HG02840 (cell line): Measurements from ENCODE around the gene AP4B1.
A peak's percentile ranks its signal among the peaks of the same experiment; 100 is the strongest.

Experiments used
- ATAC-seq: cut with Tn5 transposase; IDR thresholded peaks from one replicate; pipeline ENCODE4 v1.9.1; 2021; ENCODE audit warnings: mild to moderate bottlenecking, moderate library complexity, moderate number of reproducible peaks; ENCODE audit not compliant: unreplicated experiment, low FRiP score

Gene AP4B1

GRCh38 chr1:113931451-113931851 is 26.9 kb upstream of the AP4B1 start:
- no peak for ATAC-seq

DNA sequence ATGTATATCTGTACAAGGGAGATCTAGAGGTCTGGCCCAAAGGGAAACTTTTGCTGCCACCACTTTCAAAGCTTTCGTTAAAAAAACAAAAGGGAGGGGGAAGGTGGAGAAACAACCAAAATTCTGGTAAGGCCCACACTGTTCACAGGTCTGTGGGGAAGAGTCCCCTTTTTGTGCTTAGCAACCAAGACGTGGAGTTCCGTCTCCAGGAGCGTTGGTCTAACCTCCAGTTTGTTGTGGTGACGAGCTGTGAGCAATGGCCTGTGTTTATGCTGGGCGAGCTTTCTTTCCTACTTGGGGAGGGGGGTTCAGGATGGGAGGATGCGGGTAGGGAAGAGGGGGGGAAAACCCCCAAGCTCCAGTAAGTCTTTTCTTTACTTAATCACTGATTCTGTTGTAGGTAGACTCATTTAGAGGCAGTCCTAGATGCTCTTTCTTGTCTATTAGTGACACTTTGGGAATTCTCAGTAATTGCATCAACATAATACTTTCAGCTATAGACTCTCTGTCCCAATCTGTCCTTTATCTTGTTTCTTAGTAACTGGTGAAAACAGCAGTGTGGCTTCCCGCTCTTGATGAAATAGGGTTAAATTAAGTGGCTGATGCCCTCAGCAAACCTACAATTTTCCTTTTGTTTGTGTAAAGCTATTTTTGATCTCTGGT is 26.0 kb upstream of the AP4B1 start:
- peak; percentile 22 for ATAC-seq

GRCh38 chr1:113929750-113930498 is 25.3 kb upstream of the AP4B1 start:
- ATAC-seq, result peak; percentile 34

DNA sequence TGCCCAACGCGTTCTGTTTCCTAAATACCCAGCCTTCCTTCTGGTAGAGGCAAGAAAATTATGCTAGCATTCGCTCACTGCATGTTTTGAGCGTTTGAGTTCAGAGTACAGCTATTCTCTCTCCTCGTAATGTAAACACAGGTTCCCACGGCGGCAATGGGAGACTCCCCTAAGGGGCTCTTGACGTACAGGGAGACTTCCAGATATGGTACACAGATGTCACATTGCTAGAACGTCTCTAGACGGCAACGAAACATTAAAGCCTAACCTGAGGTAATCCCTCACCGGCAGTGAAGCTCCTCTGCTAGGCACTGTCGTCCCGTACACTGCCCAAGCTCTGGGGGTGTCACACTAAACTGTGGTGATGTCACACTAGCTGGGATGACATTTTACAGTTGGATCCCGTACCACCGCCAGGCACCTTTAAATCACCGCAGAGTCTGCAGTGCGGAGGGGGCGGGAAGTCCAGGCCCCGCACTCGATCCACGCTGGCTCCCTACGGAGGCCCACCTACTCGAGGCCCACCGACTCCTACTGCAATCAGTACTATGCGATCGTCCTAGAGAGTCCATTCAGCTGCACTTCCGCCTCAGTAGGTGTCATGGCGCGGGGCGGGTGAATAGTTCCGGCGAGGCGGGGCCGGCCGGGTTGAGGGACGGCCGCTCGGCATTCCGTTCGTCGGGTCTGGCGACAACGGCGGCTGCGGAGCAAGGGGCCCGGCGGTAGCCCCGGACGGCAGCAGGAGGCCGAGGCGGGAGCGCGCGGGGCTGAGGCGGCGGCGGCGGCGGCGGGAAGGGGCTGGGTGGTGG is 24.5 kb upstream of the AP4B1 start, which contains the start of gene HIPK1:
HIPK1 (plus strand) TSS at position 384 of the 809 bp plus-strand sequence.
- ATAC-seq, result peak; percentile 72

DNA sequence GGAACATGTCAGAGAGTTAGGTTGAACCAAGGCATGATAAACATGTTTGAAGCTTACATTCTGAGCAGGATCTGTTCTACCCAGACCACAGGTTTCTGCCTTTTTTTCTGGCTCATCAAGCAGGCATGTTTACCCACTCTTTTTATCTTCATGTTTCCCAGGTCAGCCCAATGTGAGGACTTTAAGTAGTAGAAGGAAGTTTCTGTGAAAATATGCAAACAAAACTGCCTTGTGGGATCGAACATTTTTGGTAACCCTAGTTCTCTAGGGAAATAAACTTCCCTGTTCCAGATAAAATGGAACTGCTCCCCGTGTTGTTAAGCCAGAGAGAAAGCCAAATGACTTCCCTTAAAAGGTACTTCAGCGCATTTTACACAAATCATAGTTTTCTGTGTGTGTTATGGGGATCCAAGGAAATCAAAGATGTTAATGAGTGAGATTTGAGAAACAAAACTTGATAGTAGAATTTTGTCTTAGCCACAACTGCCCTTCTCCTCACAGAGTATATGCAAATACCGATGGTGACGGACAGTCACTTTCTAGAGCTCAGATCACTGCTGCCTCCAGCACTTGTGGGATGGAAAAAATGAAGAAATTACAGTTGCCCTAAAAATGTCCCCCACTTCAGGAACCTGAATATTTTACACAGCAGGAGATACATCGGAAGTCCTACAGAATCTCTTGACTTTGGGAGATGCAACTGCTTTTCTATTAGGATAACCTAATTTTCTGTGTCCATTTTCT is 23.8 kb upstream of the AP4B1 start:
- no peak for ATAC-seq

DNA sequence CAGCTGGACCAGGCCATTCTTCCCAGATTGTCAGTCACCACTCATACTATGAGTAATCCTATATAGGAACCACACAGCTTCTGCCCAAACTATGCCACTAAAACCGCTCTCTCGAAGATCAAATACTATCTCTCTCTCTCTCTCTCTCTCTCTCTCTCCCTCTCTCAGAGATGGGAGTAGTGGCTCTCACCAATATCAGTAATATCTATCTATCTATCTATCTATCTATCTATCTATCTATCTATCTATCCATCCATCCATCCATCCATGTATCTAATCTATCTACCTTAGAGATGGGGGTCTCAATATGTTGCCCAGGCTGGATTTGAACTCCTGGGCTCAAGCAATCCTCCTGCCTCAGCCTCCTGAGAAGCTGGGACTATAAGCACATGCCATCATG is 19.9 kb upstream of the AP4B1 start:
- ATAC-seq, result no peak

DNA sequence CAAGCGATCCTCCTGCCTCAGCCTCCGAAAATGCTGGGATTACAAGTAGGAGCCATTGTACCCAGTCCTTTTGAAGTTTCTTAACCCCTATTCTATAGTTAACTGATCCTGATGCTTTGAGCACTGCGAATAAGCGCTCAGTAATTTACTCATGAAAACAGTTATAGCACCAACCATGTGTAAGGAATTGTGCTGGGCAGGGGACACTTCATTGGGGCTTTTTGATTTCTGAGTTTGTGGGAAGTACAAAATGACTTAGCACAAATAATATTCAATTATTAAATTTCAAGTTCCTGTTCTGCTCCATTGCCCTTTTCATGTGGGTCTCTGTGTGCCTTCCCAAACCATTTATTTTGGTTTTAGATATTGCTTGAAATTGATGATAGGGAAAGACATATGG is 18.4 kb upstream of the AP4B1 start:
- no peak for ATAC-seq

GRCh38 chr1:113918243-113918642 is 13.6 kb upstream of the AP4B1 start:
- no peak for ATAC-seq

DNA sequence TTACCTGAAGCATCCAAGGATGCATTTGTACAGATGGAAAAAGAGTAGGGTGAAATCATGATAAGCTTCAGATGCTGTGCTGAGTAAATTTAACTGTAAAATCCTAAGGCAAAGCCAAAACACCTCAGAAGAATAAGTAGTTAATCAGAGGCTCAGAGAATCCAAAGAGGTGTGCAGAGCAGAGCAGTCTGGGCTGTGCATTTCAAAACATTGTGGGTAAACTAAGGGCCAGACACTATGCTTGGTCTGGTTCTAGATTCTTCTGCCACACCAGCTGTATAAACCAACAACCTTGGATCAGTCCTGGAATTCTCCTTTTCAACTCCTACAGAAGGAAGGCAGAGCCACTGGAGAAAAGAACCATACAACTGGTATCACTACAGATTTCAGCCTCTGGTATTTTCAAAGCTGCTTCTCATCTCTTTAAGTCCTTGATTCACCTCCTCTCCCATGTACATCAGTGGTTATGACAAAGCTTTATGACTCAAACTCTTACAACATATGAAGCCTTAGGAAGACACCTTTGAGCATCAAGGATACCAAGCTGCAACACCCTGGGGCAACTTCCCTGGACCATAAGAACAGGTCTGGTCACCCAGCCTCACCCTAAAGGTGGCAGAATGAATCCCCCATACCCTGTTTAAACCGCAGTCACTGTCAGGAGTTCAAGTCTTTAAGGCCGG is 12.9 kb upstream of the AP4B1 start:
- ATAC-seq, result no peak

- no peak for ATAC-seq
Observed at GRCh38 chr1:113916974-113917373, 12.4 kb upstream of the AP4B1 start.

- ATAC-seq, result no peak
Observed at GRCh38 chr1:113913887-113914664, 9.5 kb upstream of the AP4B1 start.

DNA sequence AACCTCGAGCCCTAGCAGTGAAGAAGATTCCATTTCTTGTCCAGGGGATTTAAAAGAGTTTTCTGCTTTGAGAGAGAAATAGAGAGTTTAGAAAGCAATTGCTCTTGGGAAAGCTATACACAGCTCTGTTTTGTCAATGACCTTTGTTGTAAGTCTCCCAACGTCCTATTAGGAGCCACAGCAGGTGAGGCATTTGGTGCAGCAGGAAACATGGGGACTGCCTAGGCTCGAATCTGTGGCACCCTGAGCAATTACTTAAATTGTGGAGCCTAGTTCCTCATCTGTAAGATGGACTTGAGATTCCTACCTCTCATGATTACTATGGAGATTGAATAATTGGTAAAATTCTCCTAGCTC is 8.7 kb upstream of the AP4B1 start:
- ATAC-seq, result no peak

DNA sequence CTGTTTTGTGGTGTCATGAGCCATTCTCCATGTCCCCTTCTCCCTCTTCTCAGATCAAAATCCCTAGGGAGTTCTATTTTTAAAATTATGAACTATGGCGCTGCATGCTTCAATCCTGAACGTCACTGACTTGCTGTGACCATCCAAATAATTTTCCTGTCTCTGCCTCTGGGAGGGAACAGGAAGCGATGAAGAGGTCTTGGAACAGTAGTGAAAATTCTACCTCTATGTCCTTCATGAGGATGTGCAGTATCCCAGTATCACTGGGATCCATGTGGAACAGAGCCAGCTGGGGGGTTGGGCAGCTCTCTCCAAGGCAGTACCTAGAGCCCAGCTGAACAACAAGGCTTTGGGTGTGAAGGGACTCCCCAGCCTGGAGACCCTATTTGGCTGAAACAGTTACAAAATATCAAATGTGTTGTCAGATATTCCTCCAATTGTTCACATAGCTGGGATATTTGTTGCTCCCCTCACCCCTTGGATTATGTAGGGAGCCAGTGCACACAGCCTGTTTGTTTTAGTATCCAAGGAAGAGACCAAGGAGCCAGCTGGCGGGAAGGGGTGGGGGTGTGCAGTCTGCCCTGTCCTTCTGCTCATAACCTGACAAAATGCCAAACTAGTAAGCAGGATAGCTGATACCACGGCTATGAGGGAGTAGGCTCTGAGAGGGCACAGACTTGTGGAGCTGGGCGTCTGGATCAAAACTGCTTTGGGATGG is 8.2 kb upstream of the AP4B1 start:
- no peak for ATAC-seq

DNA sequence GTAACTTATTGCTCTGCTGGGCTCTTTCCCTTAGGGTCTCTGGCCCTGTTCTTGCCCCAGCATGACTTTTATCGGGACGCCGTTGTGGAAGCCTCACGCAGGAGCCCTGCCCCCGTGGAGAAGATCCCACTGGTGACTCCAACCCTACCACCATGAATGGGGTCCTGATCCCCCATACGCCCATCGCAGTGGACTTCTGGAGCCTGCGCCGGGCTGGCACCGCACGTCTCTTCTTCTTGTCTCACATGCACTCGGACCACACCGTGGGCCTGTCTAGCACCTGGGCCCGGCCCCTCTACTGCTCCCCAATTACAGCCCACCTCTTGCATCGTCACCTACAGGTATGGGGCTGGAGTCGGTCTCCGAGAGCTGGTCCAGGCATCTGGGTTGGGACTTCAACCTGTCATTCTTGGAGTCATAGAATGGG is 849 bp upstream of the AP4B1 start:
- peak; percentile 3 for ATAC-seq

- ATAC-seq, result peak; percentile 36
Observed at GRCh38 chr1:113904293-113904673, 316 bp downstream of the AP4B1 start.

GRCh38 chr1:113903501-113904292 is 902 bp downstream of the AP4B1 start:
- ATAC-seq, result no peak

DNA sequence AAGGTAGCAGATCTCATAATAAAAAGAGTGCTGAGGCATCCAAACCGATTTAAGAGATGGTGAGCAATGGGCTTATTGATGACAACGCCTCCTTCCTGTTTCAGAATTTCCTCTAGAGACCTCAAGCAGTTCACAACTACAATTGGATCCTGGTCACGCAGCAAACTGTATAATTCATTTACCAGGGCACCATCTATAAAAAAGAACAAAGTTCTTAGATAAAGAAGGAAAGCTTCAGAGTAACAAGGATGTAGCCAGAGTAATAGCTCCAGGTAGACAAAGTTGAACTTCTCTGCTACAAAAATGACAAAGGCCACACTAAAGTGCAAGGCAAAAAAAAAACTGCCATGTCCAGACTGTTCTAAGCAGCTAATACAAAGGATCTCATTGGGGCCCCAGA is 3.4 kb downstream of the AP4B1 start:
- ATAC-seq, result no peak

GRCh38 chr1:113899111-113899510 is 5.5 kb downstream of the AP4B1 start:
- ATAC-seq, result no peak
